ENCODE data around the gene MMP11. TPM values are rescaled to one million over a fixed set of nuclear protein-coding genes. Genes with fewer than 3 reads are reported as not detected.

The MMP11 gene
- total and polyA plus RNA-seq, 4 donors, result 0.33 to 33.7 (median 0.61) TPM

DNA sequence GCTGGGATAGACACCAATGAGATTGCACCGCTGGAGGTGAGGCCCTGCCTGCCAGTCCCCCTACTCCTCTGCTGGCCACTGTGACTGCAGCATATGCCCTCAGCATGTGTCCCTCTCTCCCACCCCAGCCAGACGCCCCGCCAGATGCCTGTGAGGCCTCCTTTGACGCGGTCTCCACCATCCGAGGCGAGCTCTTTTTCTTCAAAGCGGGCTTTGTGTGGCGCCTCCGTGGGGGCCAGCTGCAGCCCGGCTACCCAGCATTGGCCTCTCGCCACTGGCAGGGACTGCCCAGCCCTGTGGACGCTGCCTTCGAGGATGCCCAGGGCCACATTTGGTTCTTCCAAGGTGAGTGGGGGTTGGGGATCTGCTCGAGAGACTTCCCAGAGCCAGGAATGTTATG lies 8.4 kb downstream of the MMP11 start:
- H3K36me3 ChIP-seq (ENCODE audit: control insufficient read depth in 4 of 4, insufficient read depth in 3 of 4, low read depth in 1 of 4, low read length in 3 of 4), result no peaks in the 10 kb centered on the region
- H3K4me3 ChIP-seq (ENCODE audit: low read depth in 1 of 3, low read length in 3 of 3), result no peak overlapping the region
- H3K27me3 ChIP-seq (ENCODE audit: control insufficient read depth in 4 of 4, insufficient read depth in 4 of 4, low read length in 3 of 4), result no peaks in the 10 kb centered on the region
- H3K4me1 ChIP-seq (ENCODE audit: control insufficient read depth in 4 of 4, insufficient read depth in 4 of 4, low read length in 3 of 4), result peaks cover 10 to 24% (median 16%) of the 10 kb centered on the region in 4 donors
- H3K9ac ChIP-seq (ENCODE audit: low read depth in 1 of 2, low read length in 2 of 2), result no peak overlapping the region
- 94% methylated on average over 15 of the region's 15 CpGs for whole genome bisulfite sequencing
- H3K9me3 ChIP-seq (ENCODE audit: control insufficient read depth in 4 of 4, low read length in 3 of 4), result no peaks in the 10 kb centered on the region
- no peak for DNase-seq (ENCODE audit: low spot score)
- TF ChIP-seq RAD21 (IDR thresholded peaks at IDR 0.05), result no peak
- no peak for TF ChIP-seq SP1 (IDR thresholded peaks at IDR 0.05)
- no peak for TF ChIP-seq HNF4A (conservative IDR thresholded peaks at IDR 0.05)
- no peak overlapping the region for H3K27ac ChIP-seq (ENCODE audit: low read depth in 1 of 2, low read length in 2 of 2)

DNA sequence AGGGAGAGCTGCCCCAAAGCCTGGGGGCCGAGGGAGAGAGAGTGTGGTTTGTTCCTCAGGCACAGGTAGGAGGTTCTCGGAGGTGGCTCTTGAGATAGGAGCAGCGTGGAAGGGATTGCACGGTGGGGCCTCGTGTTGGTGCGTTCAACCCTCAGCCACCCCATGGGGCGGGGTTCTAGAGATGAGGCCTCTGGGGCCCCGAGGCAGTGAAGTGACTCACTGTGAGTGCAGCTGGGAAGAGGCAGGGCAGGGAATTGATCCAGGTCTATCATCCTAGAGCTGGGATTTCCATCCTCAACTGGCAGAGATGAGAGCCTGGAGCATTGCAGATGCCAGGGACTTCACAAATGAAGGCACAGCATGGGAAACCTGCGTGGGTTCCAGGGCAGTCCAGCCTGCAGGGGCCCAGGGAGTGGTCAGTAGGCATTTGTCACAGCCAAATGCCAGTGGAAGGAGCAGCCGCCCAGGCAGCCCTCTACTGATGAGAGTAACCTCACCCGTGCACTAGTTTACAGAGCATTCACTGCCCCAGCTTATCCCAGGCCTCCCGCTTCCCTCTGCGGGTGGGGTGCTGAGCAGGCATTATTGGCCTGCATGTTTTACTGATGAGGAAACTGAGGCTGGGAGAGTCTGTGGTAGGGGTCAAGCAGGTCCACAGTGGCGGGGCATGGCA lies 9.0 kb downstream of the MMP11 start:
- Histone ChIP-seq H3K36me3 (ENCODE audit: control insufficient read depth in 4 of 4, insufficient read depth in 3 of 4, low read depth in 1 of 4, low read length in 3 of 4) (no peaks in the 10 kb centered on the region), H3K4me3 (ENCODE audit: low read depth in 1 of 3, low read length in 3 of 3) (no peak overlapping the region), H3K27me3 (ENCODE audit: control insufficient read depth in 4 of 4, insufficient read depth in 4 of 4, low read length in 3 of 4) (no peaks in the 10 kb centered on the region), H3K9ac (ENCODE audit: low read depth in 1 of 2, low read length in 2 of 2) (no peak overlapping the region), H3K9me3 (ENCODE audit: control insufficient read depth in 4 of 4, low read length in 3 of 4) (no peaks in the 10 kb centered on the region), H3K4me1 (ENCODE audit: control insufficient read depth in 4 of 4, insufficient read depth in 4 of 4, low read length in 3 of 4) (peaks cover 12 to 30% (median 22%) of the 10 kb centered on the region in 4 donors), H3K27ac (ENCODE audit: low read depth in 1 of 2, low read length in 2 of 2) (no peak overlapping the region)
- 90% methylated on average over 14 of the region's 14 CpGs for WGBS
- no peak for DNase-seq (ENCODE audit: low spot score)
- no peak for TF ChIP-seq TAF1 (conservative IDR thresholded peaks at IDR 0.05)
- TF ChIP-seq SP1 (IDR thresholded peaks at IDR 0.05), result no peak
- no peak for TF ChIP-seq JUND (IDR thresholded peaks at IDR 0.05)
- TF ChIP-seq FOXA2 (IDR thresholded peaks at IDR 0.05), result no peak
- TF ChIP-seq FOXA1 (IDR thresholded peaks at IDR 0.05), result no peak
- no peak for TF ChIP-seq NR2F2 (IDR thresholded peaks at IDR 0.05)
- TF ChIP-seq, protein P1, sequence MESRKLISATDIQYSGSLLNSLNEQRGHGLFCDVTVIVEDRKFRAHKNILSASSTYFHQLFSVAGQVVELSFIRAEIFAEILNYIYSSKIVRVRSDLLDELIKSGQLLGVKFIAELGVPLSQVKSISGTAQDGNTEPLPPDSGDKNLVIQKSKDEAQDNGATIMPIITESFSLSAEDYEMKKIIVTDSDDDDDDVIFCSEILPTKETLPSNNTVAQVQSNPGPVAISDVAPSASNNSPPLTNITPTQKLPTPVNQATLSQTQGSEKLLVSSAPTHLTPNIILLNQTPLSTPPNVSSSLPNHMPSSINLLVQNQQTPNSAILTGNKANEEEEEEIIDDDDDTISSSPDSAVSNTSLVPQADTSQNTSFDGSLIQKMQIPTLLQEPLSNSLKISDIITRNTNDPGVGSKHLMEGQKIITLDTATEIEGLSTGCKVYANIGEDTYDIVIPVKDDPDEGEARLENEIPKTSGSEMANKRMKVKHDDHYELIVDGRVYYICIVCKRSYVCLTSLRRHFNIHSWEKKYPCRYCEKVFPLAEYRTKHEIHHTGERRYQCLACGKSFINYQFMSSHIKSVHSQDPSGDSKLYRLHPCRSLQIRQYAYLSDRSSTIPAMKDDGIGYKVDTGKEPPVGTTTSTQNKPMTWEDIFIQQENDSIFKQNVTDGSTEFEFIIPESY (IDR thresholded peaks at IDR 0.05), result no peak
- TF ChIP-seq, protein P2, sequence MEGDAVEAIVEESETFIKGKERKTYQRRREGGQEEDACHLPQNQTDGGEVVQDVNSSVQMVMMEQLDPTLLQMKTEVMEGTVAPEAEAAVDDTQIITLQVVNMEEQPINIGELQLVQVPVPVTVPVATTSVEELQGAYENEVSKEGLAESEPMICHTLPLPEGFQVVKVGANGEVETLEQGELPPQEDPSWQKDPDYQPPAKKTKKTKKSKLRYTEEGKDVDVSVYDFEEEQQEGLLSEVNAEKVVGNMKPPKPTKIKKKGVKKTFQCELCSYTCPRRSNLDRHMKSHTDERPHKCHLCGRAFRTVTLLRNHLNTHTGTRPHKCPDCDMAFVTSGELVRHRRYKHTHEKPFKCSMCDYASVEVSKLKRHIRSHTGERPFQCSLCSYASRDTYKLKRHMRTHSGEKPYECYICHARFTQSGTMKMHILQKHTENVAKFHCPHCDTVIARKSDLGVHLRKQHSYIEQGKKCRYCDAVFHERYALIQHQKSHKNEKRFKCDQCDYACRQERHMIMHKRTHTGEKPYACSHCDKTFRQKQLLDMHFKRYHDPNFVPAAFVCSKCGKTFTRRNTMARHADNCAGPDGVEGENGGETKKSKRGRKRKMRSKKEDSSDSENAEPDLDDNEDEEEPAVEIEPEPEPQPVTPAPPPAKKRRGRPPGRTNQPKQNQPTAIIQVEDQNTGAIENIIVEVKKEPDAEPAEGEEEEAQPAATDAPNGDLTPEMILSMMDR (IDR thresholded peaks at IDR 0.05; ENCODE audit: low read depth, low read length, missing input control), result no peak
- TF ChIP-seq, protein P3, sequence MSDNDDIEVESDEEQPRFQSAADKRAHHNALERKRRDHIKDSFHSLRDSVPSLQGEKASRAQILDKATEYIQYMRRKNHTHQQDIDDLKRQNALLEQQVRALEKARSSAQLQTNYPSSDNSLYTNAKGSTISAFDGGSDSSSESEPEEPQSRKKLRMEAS (IDR thresholded peaks at IDR 0.05), result no peak
- no peak for TF ChIP-seq HNF4A (conservative IDR thresholded peaks at IDR 0.05)
- TF ChIP-seq EGR1 (IDR thresholded peaks at IDR 0.05; ENCODE audit: low read depth in 2 of 2), result no peak
- TF ChIP-seq, protein P4, sequence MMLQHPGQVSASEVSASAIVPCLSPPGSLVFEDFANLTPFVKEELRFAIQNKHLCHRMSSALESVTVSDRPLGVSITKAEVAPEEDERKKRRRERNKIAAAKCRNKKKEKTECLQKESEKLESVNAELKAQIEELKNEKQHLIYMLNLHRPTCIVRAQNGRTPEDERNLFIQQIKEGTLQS (IDR thresholded peaks at IDR 0.05), result no peak
- no peak for TF ChIP-seq GABPA (IDR thresholded peaks at IDR 0.05 in 1 of 2, conservative IDR thresholded peaks at IDR 0.05 in 1 of 2)

DNA sequence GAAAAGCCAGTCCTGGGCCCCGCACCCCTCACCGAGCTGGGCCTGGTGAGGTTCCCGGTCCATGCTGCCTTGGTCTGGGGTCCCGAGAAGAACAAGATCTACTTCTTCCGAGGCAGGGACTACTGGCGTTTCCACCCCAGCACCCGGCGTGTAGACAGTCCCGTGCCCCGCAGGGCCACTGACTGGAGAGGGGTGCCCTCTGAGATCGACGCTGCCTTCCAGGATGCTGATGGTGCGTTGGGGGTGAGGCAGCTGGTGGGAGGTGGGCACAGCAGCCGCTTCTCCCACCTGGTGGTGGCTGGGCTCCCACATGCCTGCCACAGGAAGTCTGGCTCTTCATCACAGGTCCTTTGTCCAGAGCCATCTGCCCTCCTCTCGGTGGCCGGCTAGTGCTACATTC lies 9.6 kb downstream of the MMP11 start:
- Histone ChIP-seq H3K4me1 (ENCODE audit: control insufficient read depth in 4 of 4, insufficient read depth in 4 of 4, low read length in 3 of 4) (peaks cover 12 to 31% (median 22%) of the 10 kb centered on the region in 4 donors), H3K27me3 (ENCODE audit: control insufficient read depth in 4 of 4, insufficient read depth in 4 of 4, low read length in 3 of 4) (no peaks in the 10 kb centered on the region), H3K9me3 (ENCODE audit: control insufficient read depth in 4 of 4, low read length in 3 of 4) (no peaks in the 10 kb centered on the region), H3K36me3 (ENCODE audit: control insufficient read depth in 4 of 4, insufficient read depth in 3 of 4, low read depth in 1 of 4, low read length in 3 of 4) (no peaks in the 10 kb centered on the region), H3K4me3 (ENCODE audit: low read depth in 1 of 3, low read length in 3 of 3) (no peak overlapping the region), H3K27ac (ENCODE audit: low read depth in 1 of 2, low read length in 2 of 2) (no peak overlapping the region), H3K9ac (ENCODE audit: low read depth in 1 of 2, low read length in 2 of 2) (no peak overlapping the region)
- 95% methylated on average over 16 of the region's 16 CpGs for WGBS
- no peak for DNase-seq (ENCODE audit: low spot score)
- no peak for TF ChIP-seq FOXA1 (IDR thresholded peaks at IDR 0.05)
- TF ChIP-seq, protein P5, sequence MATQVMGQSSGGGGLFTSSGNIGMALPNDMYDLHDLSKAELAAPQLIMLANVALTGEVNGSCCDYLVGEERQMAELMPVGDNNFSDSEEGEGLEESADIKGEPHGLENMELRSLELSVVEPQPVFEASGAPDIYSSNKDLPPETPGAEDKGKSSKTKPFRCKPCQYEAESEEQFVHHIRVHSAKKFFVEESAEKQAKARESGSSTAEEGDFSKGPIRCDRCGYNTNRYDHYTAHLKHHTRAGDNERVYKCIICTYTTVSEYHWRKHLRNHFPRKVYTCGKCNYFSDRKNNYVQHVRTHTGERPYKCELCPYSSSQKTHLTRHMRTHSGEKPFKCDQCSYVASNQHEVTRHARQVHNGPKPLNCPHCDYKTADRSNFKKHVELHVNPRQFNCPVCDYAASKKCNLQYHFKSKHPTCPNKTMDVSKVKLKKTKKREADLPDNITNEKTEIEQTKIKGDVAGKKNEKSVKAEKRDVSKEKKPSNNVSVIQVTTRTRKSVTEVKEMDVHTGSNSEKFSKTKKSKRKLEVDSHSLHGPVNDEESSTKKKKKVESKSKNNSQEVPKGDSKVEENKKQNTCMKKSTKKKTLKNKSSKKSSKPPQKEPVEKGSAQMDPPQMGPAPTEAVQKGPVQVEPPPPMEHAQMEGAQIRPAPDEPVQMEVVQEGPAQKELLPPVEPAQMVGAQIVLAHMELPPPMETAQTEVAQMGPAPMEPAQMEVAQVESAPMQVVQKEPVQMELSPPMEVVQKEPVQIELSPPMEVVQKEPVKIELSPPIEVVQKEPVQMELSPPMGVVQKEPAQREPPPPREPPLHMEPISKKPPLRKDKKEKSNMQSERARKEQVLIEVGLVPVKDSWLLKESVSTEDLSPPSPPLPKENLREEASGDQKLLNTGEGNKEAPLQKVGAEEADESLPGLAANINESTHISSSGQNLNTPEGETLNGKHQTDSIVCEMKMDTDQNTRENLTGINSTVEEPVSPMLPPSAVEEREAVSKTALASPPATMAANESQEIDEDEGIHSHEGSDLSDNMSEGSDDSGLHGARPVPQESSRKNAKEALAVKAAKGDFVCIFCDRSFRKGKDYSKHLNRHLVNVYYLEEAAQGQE (IDR thresholded peaks at IDR 0.05), result no peak

All from liver (tissue), 9 donors.